COR-L47 (cell line): ENCODE data around the gene TPBG.
A peak's percentile ranks its signal among the peaks of the same experiment; 100 is the strongest.

ENCODE experiments used
- DNase-seq: peaks from one replicate; lab custom pipeline; 2025; lab: John Stamatoyannopoulos, UW

TPBG gene, protein sequence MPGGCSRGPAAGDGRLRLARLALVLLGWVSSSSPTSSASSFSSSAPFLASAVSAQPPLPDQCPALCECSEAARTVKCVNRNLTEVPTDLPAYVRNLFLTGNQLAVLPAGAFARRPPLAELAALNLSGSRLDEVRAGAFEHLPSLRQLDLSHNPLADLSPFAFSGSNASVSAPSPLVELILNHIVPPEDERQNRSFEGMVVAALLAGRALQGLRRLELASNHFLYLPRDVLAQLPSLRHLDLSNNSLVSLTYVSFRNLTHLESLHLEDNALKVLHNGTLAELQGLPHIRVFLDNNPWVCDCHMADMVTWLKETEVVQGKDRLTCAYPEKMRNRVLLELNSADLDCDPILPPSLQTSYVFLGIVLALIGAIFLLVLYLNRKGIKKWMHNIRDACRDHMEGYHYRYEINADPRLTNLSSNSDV

GRCh38 chr6:82363428-82364086 lies at the start of gene TPBG:
TSS of gene TPBG (plus strand) at chr6:82363817. CDS start at chr6:82364962, 1,145 bp downstream.
- peak; percentile 64 for DNase-seq

DNA sequence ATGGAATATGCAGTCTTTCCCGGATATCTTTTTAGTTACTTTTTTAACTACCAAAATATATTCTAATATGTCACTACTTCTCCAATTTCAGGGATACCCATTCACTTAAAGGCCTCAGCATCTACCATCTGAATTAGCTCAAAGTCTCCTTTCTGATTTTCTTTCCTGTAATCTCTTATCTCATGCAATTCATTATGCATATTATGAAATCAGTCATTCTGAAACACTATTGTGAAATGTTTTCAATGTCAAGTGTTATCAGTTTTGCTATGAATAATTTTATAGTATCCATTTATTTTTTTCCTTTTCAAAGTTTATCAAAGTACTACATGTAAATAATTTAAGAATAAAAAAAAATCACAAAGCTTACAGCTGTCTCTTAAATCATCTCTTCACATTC lies 41.2 kb upstream of the TPBG start:
- no peak for DNase-seq

DNA sequence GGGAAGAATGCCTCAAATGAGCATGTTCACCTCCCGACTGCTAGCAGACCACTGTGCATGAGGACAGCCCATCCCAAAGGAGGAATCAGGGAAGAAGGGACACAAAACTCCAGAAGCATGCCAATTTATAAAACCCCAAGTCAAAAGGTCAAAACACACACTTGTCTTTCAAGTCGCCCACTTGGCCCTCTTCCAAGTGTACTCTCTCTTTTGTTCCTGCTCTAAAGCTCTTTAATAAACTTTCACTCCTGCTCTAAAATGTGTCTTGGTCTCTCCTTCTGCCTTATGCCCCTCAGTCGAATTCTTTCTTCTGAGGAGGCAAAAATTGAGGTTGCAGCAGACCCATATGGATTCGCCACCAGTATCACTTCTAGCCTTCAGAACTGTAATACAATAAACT lies 33.9 kb upstream of the TPBG start:
- DNase-seq: no peak

DNA sequence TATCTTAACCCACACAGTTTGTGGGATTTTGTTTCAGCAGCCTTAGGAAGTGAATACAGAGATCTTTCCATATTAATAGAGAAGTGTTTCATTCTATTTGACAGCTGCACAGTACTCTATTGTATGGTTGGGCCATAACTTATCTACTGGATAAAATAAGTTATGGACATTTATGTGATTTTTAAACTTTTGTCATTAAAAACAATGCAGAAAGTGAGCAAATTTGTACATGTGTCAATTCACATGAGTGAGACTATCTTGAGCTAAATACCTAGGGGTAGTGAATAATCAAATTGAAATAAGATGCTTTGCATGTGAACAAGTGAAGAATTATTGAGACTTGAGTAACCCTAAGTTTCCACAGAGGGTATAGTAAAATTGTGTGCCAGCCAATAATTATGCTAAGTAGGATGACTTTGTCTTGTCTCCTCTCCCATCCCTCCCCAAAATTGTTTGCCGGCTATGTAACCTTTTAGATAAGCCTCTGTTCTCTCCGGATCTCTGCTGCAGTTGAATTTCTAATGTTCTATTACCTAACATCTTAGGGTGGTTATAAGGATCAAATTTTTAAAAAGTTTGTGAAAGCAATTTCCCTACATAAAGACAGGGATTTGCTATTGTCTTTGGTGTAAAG lies 33.3 kb upstream of the TPBG start:
- DNase-seq: no peak

- DNase-seq: no peak
Observed at GRCh38 chr6:82331031-82331773, 32.4 kb upstream of the TPBG start.

DNA sequence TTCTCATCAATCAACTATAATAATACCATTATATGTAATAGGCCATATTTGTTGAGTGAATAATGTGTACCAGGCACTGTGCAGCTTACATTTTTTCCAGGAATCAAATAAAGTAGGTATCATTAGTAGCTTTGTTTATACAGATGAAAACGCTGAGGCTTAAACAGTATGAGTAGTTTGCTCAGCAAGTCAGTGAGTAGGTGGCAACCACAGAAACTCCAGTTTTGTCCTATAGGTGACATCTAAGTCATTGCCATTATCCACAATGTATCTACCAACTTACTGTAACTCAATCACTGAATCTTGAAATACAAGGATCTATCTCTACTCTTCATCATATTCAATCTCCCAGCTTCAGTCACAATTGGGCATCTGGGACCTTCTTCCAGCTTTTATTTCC lies 29.8 kb upstream of the TPBG start:
- no peak for DNase-seq

DNA sequence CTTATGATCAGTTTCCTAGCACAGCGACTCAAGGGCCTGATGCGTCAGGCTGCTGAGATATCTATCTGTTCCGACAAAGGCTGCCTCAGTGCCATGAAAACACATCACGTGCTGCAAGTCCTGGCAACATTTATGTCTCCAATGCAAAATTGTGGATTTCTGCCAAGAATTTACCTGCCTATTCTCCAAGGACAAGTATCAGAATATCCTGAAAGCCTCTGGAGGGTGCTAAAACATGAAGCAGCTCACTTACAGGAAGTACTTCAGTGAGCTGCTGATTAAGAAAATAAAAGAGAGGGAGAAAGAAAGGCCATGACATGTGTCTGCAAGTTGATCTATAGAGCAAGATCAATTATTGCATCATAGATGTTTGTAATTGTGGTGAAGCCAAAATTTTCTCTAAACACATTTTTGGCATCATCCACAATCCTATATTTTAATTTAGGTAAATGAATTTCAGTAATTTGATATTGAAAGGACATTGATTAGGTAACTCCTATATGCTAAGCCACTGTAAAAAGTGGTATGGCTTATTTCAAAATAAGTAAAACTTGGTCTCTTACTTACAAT lies 25.8 kb upstream of the TPBG start:
- DNase-seq: peak; percentile 41

GRCh38 chr6:82348130-82348529 lies 15.5 kb upstream of the TPBG start:
- no peak for DNase-seq

DNA sequence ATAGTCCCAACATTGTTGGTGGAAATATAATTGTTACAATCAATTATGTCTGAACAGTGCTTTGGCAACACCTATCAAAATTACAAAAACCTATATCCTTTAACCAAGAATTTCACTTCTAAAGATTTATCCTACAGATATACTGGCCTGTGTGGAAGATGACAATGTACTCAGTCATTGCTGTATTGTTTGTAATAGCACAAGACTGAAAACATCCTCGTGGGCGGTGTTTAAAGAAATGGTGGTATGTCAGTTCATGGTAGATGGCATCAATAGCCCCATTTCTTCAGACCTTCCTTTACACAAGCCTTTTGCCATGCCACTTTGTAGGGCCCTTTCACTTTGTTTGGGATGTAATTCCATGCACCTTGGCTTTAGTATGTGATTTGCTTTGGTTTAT lies 9.8 kb upstream of the TPBG start:
- no peak for DNase-seq

- DNase-seq: no peak
Observed at GRCh38 chr6:82360552-82360951, 3.1 kb upstream of the TPBG start.

- no peak for DNase-seq
Observed at GRCh38 chr6:82361631-82362030, 2.0 kb upstream of the TPBG start.

DNA sequence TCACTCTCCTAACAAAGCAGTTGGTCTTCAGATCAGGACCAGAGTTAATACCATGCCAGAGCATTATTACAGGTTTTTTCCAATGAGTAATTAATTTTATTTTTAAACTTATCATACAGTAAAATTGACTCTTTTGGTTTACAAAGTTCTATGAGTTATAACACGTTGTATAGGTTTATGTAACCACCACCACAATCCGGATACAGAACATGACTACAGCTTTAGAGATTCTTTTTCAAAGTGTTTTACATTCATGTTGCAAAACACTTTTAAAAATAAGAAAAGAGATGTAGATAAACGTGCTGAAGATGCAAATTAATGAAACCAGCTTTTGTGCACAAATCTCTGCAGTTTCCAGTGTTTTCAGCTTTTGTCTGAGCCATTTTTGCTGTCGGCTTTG lies 1.5 kb upstream of the TPBG start:
- DNase-seq: no peak

GRCh38 chr6:82362878-82363427 lies 664 bp upstream of the TPBG start:
- no peak for DNase-seq

- DNase-seq: peak; percentile 35
Observed at GRCh38 chr6:82364087-82365015, 734 bp downstream of the TPBG start.

- DNase-seq: peak; percentile 46
Observed at GRCh38 chr6:82365016-82365795, 1.6 kb downstream of the TPBG start.

- no peak for DNase-seq
Observed at GRCh38 chr6:82367704-82368103, 4.1 kb downstream of the TPBG start.

DNA sequence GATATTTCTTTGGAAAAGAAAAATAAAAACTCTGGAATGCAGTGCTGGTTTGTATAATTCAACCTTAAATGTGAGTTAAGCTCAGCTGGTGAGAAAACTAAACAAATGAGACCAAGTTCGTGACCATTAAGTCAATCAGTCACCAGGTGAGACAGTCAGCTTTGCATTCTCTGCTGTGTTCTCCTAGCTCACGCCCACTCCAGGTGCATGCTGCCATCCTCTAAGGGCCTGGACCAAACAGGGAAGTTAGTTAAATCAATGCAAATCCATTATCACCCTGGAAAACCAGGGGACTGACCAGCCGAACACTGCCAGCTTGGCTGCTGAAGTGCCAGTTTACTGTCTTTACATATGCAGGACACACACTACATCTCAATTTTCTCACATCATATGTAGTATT lies 7.2 kb downstream of the TPBG start:
- peak; percentile 47 for DNase-seq

DNA sequence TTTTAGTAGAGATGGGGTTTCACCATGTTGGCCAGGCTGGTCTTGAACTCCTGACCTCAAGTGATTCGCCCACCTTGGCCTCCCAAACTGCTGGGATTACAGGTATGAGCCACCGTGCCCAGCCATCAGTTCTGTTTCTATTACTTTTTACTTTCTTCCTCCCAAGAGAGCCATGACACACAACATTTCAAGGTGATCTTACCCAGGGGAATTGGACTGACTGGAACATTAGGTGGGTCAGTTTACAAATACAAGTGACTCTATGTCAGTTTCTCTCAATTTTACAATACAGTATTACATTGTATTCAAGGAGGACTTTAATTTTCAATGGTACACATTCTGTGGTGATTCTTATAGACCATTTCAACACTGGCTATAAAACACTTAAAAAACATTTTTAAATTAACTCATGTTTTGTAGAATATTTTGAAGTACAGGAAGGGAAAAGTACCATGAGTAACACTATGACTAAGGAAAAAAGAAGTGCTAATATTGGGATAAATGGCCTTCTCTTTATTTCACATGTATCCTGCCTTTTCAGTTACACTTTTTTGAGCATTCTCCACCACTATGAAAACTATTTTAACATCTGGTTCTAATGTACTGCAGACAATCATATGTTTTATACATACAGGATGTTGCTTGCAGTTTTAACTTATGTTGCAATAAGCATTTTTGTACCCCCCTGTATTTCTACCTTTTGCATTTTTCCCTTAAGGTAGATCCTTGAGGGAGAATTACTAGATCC lies 8.4 kb downstream of the TPBG start:
- no peak for DNase-seq

GRCh38 chr6:82372656-82373055 lies 9.0 kb downstream of the TPBG start:
- no peak for DNase-seq
